Neuronal stem cell (in vitro differentiated cells): Measurements from ENCODE around the gene P4HA1.
A peak's percentile ranks its signal among the peaks of the same experiment; 100 is the strongest.
"Not testable (repeated sequence)": the region's sequence is repeated elsewhere in the genome, so short reads cannot be mapped to it uniquely, and the experiment has no call there.

ENCODE experiments used
- DNase-seq: peaks from one replicate; pipeline ENCODE4 v3.0.0-alpha.2; 2013; ENCODE audit warnings: low spot score
- H2AFZ ChIP-seq: one replicate; pipeline ENCODE4 v1.6.1; 2013; ENCODE audit warnings: mild to moderate bottlenecking, low read length, inconsistent platforms
- H2AK5ac ChIP-seq: 2 replicates; pipeline ENCODE4 v1.6.1; 2013; ENCODE audit warnings: low read depth, mild to moderate bottlenecking, inconsistent platforms, low read length, moderate library complexity, mixed read lengths
- H2BK120ac ChIP-seq: 2 replicates; pipeline ENCODE4 v1.6.1; 2013; ENCODE audit warnings: low read depth, mild to moderate bottlenecking, inconsistent platforms, low read length, moderate library complexity, mixed read lengths
- H2BK12ac ChIP-seq: one replicate; pipeline ENCODE4 v1.6.1; 2013; ENCODE audit warnings: low read length, inconsistent platforms
- H2BK15ac ChIP-seq: 2 replicates; pipeline ENCODE4 v1.6.1; 2013; ENCODE audit warnings: mild to moderate bottlenecking, low read length, inconsistent platforms, mixed read lengths
- H2BK5ac ChIP-seq: one replicate; pipeline ENCODE4 v1.6.1; 2013; ENCODE audit warnings: inconsistent platforms, mild to moderate bottlenecking, low read length, moderate library complexity
- H3K14ac ChIP-seq: one replicate; pipeline ENCODE4 v1.6.1; 2013; ENCODE audit warnings: low read length, inconsistent platforms
- H3K18ac ChIP-seq: 2 replicates; pipeline ENCODE4 v1.6.1; 2013; ENCODE audit warnings: low read length, inconsistent platforms
- H3K23ac ChIP-seq: 2 replicates; pipeline ENCODE4 v1.6.1; 2013; ENCODE audit warnings: low read depth, mild to moderate bottlenecking, mixed read lengths, low read length, inconsistent platforms; ENCODE audit not compliant: poor library complexity
- H3K27ac ChIP-seq: replicated peaks from 3 replicates; pipeline ENCODE4 v1.5.1; 2013; ENCODE audit warnings: low read length, inconsistent platforms
- H3K27me3 ChIP-seq, 3 experiments: 2 replicates each; pipeline ENCODE4 v1.6.1; 2013; ENCODE audit warnings: low read length in 3 of 3, mild to moderate bottlenecking in 2 of 3, inconsistent platforms in 1 of 3, low read depth in 1 of 3, mixed read lengths in 1 of 3, moderate library complexity in 1 of 3; ENCODE audit not compliant: control insufficient read depth in 3 of 3, insufficient read depth in 3 of 3
- H3K36me3 ChIP-seq, 2 donors: replicated peaks in 1 of 2; 2 replicates each; pipeline ENCODE4 v1.6.1; 2013; ENCODE audit warnings: low read length in 2 of 2; ENCODE audit not compliant: control insufficient read depth in 2 of 2, insufficient read depth in 2 of 2
- H3K4ac ChIP-seq: 2 replicates; pipeline ENCODE4 v1.6.1; 2013; ENCODE audit warnings: inconsistent platforms, mild to moderate bottlenecking, low read length, moderate library complexity
- H3K4me1 ChIP-seq, 2 donors: 1 replicate in 1 of 2; 2 replicates in 1 of 2; pipeline ENCODE4 v1.6.1; 2013; ENCODE audit warnings: low read length in 2 of 2, low read depth in 1 of 2; ENCODE audit not compliant: control insufficient read depth in 2 of 2, insufficient read depth in 1 of 2
- H3K4me2 ChIP-seq: one replicate; pipeline ENCODE4 v1.6.1; 2013; ENCODE audit warnings: mild to moderate bottlenecking, low read length, inconsistent platforms; ENCODE audit not compliant: insufficient read depth, poor library complexity, severe bottlenecking
- H3K4me3 ChIP-seq, 2 donors: 2 replicates each; pipeline ENCODE4 v1.5.1; 2013; ENCODE audit warnings: low read length in 2 of 2, mild to moderate bottlenecking in 2 of 2, inconsistent platforms in 1 of 2, moderate library complexity in 1 of 2
- H3K79me1 ChIP-seq: one replicate; pipeline ENCODE4 v1.6.1; 2013; ENCODE audit warnings: low read depth, mild to moderate bottlenecking, inconsistent platforms, low read length, moderate library complexity
- H3K9ac ChIP-seq: one replicate; pipeline ENCODE4 v1.6.1; 2013; ENCODE audit warnings: mild to moderate bottlenecking, low read depth, low read length, inconsistent platforms; ENCODE audit not compliant: poor library complexity
- H3K9me3 ChIP-seq, 2 donors: replicated peaks in 1 of 2; 2 replicates each; pipeline versions ENCODE3 to v1.6.1; 2013; ENCODE audit warnings: low read length in 2 of 2, mild to moderate bottlenecking in 2 of 2, inconsistent platforms in 1 of 2, low read depth in 1 of 2, mixed read lengths in 1 of 2, moderate library complexity in 1 of 2; ENCODE audit not compliant: control insufficient read depth in 2 of 2, insufficient read depth in 1 of 2
- H4K8ac ChIP-seq: one replicate; pipeline ENCODE4 v1.6.1; 2013; ENCODE audit warnings: low read depth, mild to moderate bottlenecking, inconsistent platforms, low read length, moderate library complexity
- H4K91ac ChIP-seq: one replicate; pipeline ENCODE4 v1.6.1; 2013; ENCODE audit warnings: low read length, low read depth, mild to moderate bottlenecking, inconsistent platforms; ENCODE audit not compliant: poor library complexity
- WGBS, 2 donors: extraction: QIAGEN DNeasy Blood & Tissue Kit; methylation state at CpG; one replicate each; pipeline ENCODE4 v1.1.7; 2013; ENCODE audit warnings: missing lambda C conversion rate in 2 of 2, mixed read lengths in 1 of 2; ENCODE audit not compliant: insufficient read length in 2 of 2, insufficient replicate concordance in 1 of 2; ENCODE audit errors: extremely low coverage in 2 of 2; 5-methylcytosine and 5-hydroxymethylcytosine counted together

P4HA1 gene

DNA sequence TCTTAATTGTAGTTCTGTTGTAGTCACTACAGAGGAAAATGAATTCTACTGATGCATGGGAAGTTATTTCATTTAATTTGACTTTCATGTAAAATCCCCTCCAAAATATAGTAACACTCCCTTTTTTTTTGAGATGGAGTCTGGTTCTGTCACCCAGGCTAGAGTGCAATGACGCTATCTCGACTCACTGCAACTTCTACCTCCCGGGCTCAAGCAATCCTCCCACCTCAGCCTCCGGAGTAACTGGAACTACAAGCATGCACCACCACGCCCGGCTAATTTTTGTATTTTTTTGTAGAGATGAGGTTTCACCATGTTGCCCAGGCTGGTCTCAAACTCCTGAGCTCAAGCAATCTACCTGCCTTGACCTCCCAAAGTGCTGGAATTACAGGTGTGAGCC, 60.4 kb downstream of the P4HA1 start:
- not testable (repeated sequence) for H3K27me3 ChIP-seq, H2BK12ac ChIP-seq, H2BK5ac ChIP-seq, H3K4me3 ChIP-seq, DNase-seq, H3K4me2 ChIP-seq, H4K91ac ChIP-seq, H3K4me1 ChIP-seq, H3K9ac ChIP-seq, H3K4ac ChIP-seq, H3K23ac ChIP-seq, H3K79me1 ChIP-seq, H3K14ac ChIP-seq, H4K8ac ChIP-seq, H2AK5ac ChIP-seq, H2BK120ac ChIP-seq, H3K9me3 ChIP-seq, H3K27ac ChIP-seq, H3K18ac ChIP-seq, H2BK15ac ChIP-seq, H2AFZ ChIP-seq
- WGBS, 2 donors: no CpG with 5 or more reads among the region's 6 CpGs
- peaks cover 0 to 44% of the 10 kb centered on the region in 2 donors for H3K36me3 ChIP-seq

DNA sequence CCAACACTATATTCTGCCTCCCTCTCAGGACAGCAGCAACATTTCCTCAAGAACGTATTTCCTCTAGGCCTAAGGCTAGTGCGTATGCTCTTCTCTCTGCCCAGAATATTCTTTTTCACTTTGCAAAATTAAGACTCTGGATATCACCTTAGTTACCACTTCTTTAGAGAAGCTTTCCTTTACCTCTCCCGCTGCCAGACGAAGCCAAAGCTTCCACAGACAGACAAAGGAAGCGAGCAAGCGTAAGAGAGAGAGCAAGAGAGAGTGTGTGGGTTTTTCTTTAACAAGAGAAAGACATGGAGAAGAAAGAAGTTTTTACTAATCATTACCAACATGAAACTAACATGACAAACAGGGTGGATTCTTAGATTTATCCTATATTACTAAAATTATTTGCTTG, 64.1 kb downstream of the P4HA1 start:
- H3K27me3 ChIP-seq: no peaks in the 10 kb centered on the region
- H3K9ac ChIP-seq: no peak overlapping the region
- H3K9me3 ChIP-seq: peaks cover 0 to 7% of the 10 kb centered on the region in 2 donors
- H2BK120ac ChIP-seq: no peak overlapping the region
- no peak overlapping the region for H3K4ac ChIP-seq
- H2AFZ ChIP-seq: peak overlapping the region; percentile 2
- DNase-seq: peak; percentile 37
- H2BK5ac ChIP-seq: no peak overlapping the region
- H3K27ac ChIP-seq: peak overlapping the region; percentile 77
- H3K4me3 ChIP-seq: no peak overlapping the region
- H2BK15ac ChIP-seq: no peak overlapping the region
- peaks cover 7 to 9% of the 10 kb centered on the region in 2 donors for H3K4me1 ChIP-seq
- H3K4me2 ChIP-seq: peak overlapping the region; percentile 32
- no peak overlapping the region for H2BK12ac ChIP-seq
- no peak overlapping the region for H4K91ac ChIP-seq
- H3K79me1 ChIP-seq: no peaks in the 10 kb centered on the region
- no CpG with 5 or more reads among the region's 6 CpGs for WGBS, 2 donors
- no peak overlapping the region for H4K8ac ChIP-seq
- H3K14ac ChIP-seq: no peak overlapping the region
- H2AK5ac ChIP-seq: no peak overlapping the region
- H3K36me3 ChIP-seq: peaks cover 4 to 64% of the 10 kb centered on the region in 2 donors
- no peak overlapping the region for H3K23ac ChIP-seq
- no peak overlapping the region for H3K18ac ChIP-seq

- not testable (repeated sequence) for DNase-seq, H3K9me3 ChIP-seq, H2BK5ac ChIP-seq, H3K14ac ChIP-seq, H3K27ac ChIP-seq, H3K9ac ChIP-seq, H3K4me1 ChIP-seq, H2AFZ ChIP-seq, H3K4me2 ChIP-seq, H3K18ac ChIP-seq, H3K4ac ChIP-seq, H4K91ac ChIP-seq, H3K79me1 ChIP-seq, H3K4me3 ChIP-seq, H3K23ac ChIP-seq, H2BK120ac ChIP-seq, H3K27me3 ChIP-seq, H2BK15ac ChIP-seq, H2AK5ac ChIP-seq, H2BK12ac ChIP-seq, H4K8ac ChIP-seq
- no CpG with 5 or more reads among the region's 1 CpG for WGBS, 2 donors
- H3K36me3 ChIP-seq: peaks cover 4 to 49% of the 10 kb centered on the region in 2 donors
Observed at GRCh38 chr10:73026623-73027022, 70.0 kb downstream of the P4HA1 start.

- H3K9ac ChIP-seq, H2AK5ac ChIP-seq, H2BK12ac ChIP-seq, H3K4ac ChIP-seq, DNase-seq, H3K4me2 ChIP-seq, H4K91ac ChIP-seq, H3K18ac ChIP-seq, H3K9me3 ChIP-seq, H2BK15ac ChIP-seq, H2BK120ac ChIP-seq, H3K27me3 ChIP-seq, H2BK5ac ChIP-seq, H3K23ac ChIP-seq, H3K79me1 ChIP-seq, H4K8ac ChIP-seq, H3K4me3 ChIP-seq, H2AFZ ChIP-seq, H3K4me1 ChIP-seq, H3K14ac ChIP-seq, H3K27ac ChIP-seq: not testable (repeated sequence)
- peaks cover 3 to 48% of the 10 kb centered on the region in 2 donors for H3K36me3 ChIP-seq
- no CpG with 5 or more reads among the region's 7 CpGs for WGBS, 2 donors
Observed at GRCh38 chr10:73023455-73024070, 73.1 kb downstream of the P4HA1 start.
